RWPE2 (cell line): Measurements from ENCODE around the gene MOCOS.
"Not testable (repeated sequence)": the region's sequence is repeated elsewhere in the genome, so short reads cannot be mapped to it uniquely, and the experiment has no call there.

Experiments used
- ATAC-seq: fragments of 200-7000 bp; cut with Tn5 transposase; 3 replicates; pipeline ENCODE4 v1.9.1; 2021; ENCODE audit warnings: low read depth
- DNase-seq: peaks from one replicate; pipeline ENCODE4 v3.0.0-alpha.2; 2020; ENCODE audit warnings: low spot score
- H3K27ac ChIP-seq: fragments of 450-650 bp; 2 replicates; pipeline ENCODE4 v1.5.1; 2017; ENCODE audit warnings: mild to moderate bottlenecking; ENCODE audit not compliant: poor library complexity, severe bottlenecking
- H3K27me3 ChIP-seq: fragments of 250-450 bp; sonication (Bioruptor Pico); 2 replicates; pipeline ENCODE4 v1.5.1; 2021; ENCODE audit warnings: mild to moderate bottlenecking, moderate library complexity; ENCODE audit not compliant: insufficient read depth, poor library complexity, severe bottlenecking
- H3K36me3 ChIP-seq: fragments of 250-450 bp; sonication (Bioruptor Pico); 2 replicates; pipeline ENCODE4 v1.5.1; 2020; ENCODE audit warnings: low read depth, mild to moderate bottlenecking, moderate library complexity
- H3K4me1 ChIP-seq: fragments of 250-450 bp; sonication (Bioruptor Pico); 2 replicates; pipeline ENCODE4 v1.5.1; 2021; ENCODE audit warnings: mild to moderate bottlenecking, moderate library complexity; ENCODE audit not compliant: insufficient read depth, poor library complexity, severe bottlenecking
- H3K4me3 ChIP-seq: fragments of 250-450 bp; sonication (Bioruptor Pico); 2 replicates; pipeline ENCODE4 v1.5.1; 2021; ENCODE audit warnings: mild to moderate bottlenecking, moderate library complexity; ENCODE audit not compliant: severe bottlenecking
- H3K9me3 ChIP-seq: fragments of 250-450 bp; sonication (Bioruptor Pico); 2 replicates; pipeline ENCODE4 v1.5.1; 2021; ENCODE audit warnings: mild to moderate bottlenecking, moderate library complexity; ENCODE audit not compliant: severe bottlenecking
- CTCF ChIP-seq: fragments of 450-650 bp; IDR thresholded peaks from one replicate; pipeline ENCODE4 v1.5.1; 2017; ENCODE audit warnings: mild to moderate bottlenecking, moderate library complexity; ENCODE audit not compliant: poor library complexity, severe bottlenecking

MOCOS gene

DNA sequence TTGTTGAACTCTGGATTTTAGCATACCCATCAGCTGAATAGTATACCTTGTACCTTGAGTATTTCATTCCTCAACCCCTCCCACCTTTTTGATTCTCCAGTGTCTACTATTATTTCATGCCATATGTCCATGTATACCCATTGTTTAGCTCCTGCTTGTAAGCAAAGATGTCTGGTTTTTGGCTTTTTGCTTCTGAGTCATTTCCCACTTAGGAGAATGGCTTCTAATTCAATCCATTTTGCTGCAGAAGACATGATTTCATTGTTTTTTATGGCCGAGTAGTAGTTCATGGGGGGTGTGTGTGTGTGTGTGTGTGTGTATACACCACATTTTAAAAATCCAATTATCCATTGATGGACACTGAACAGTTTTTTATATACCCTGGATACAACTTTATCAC lies 24.3 kb upstream of the MOCOS start:
- Histone ChIP-seq H3K9me3 (no peaks in the 10 kb centered on the region), H3K4me3 (no peak overlapping the region), H3K4me1 (no peaks in the 10 kb centered on the region), H3K27ac (no peak overlapping the region), H3K27me3 (no peaks in the 10 kb centered on the region), H3K36me3 (peaks cover 88% of the 10 kb centered on the region)
- no peak for ATAC-seq
- TF ChIP-seq CTCF = no peak
- DNase-seq = no peak

DNA sequence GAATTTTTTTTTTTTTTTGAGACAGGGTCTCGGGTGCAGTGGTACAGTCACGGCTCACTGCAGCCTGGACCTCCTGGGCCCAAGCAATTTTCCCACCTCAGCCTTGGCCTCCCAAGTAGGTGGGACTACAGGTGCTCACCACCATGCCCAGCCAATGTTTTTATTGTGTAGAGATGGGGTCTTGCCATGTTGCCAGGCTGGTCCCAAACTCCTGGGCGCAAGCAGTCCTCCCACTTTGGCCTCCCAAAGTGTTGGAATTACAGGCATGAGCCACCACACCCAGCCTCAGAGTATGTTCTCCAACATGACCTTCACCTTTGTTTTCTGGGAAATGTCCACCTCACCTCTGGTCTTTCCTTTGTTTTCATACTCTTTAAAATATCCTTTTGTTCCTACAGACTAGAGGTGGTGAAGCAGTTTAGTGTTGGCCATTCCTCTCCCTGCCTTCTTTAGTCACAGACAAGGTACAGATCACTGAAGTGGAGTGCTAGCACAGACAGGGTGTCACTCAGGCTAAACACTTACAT lies 19.5 kb upstream of the MOCOS start:
- no peaks in the 10 kb centered on the region for H3K4me1 ChIP-seq
- H3K36me3 ChIP-seq = peaks cover 69% of the 10 kb centered on the region
- H3K9me3 ChIP-seq = no peaks in the 10 kb centered on the region
- no peak for TF ChIP-seq CTCF
- no peak overlapping the region for H3K4me3 ChIP-seq
- ATAC-seq (no peak), DNase-seq (no peak)
- H3K27ac ChIP-seq = no peak overlapping the region
- no peaks in the 10 kb centered on the region for H3K27me3 ChIP-seq

- not testable (repeated sequence) for H3K4me1 ChIP-seq, H3K27ac ChIP-seq, DNase-seq, ATAC-seq, H3K9me3 ChIP-seq, H3K27me3 ChIP-seq, H3K4me3 ChIP-seq
- peaks cover 69% of the 10 kb centered on the region for H3K36me3 ChIP-seq
Measured at GRCh38 chr18:36168296-36168695, 19.0 kb upstream of the MOCOS start.

- no peaks in the 10 kb centered on the region for H3K4me1 ChIP-seq
- ATAC-seq = no peak
Measured at GRCh38 chr18:36169938-36170337, 17.4 kb upstream of the MOCOS start.

DNA sequence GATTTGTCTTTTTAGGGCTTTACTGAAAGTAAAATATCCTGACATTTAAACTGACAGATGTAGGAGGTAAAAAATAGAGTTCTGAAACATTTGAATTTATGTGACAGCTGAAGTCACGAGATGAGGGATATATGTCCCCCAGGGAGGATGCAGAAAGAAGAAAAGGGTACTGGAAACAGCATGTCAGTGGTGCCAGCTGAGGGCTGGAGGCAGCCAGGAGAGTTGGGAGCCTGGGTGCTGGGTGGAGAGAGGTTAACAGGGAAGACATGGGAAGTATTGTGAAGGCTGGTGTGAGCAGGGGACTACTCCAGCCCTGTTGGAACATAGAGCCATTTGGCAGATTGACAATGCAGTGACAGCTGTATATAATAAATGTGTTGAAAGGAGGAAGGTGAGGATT lies 11.8 kb upstream of the MOCOS start:
- H3K36me3 ChIP-seq = peaks cover 51% of the 10 kb centered on the region
- no peak for DNase-seq
- H3K27me3 ChIP-seq = no peaks in the 10 kb centered on the region
- H3K27ac ChIP-seq = no peak overlapping the region
- no peak overlapping the region for H3K4me3 ChIP-seq
- no peak for TF ChIP-seq CTCF
- H3K9me3 ChIP-seq = no peaks in the 10 kb centered on the region
- H3K4me1 ChIP-seq = no peaks in the 10 kb centered on the region
- no peak for ATAC-seq

More at GRCh38 chr18:36169938-36170337, 17.4 kb upstream of the MOCOS start:
- Histone ChIP-seq H3K4me3 (no peak overlapping the region), H3K36me3 (peaks cover 68% of the 10 kb centered on the region), H3K9me3 (no peaks in the 10 kb centered on the region), H3K27me3 (no peaks in the 10 kb centered on the region), H3K27ac (no peak overlapping the region)
- no peak for TF ChIP-seq CTCF
- no peak for DNase-seq
